ENCODE results near the gene NTMT1. TPM values are rescaled to one million over a fixed set of nuclear protein-coding genes. Genes with fewer than 3 reads are reported as not detected.

NTMT1 gene
- polyA plus RNA-seq, 3 donors, result 16.0 to 43.9 (median 28.2) TPM

GRCh38 chr9:129676287-129676686 lies 50.3 kb downstream of the NTMT1 start:
- peaks cover 12 to 22% (median 18%) of the 10 kb centered on the region in 3 donors for H3K27me3 Mint-ChIP-seq (ENCODE audit: low read depth in 3 of 3)
- no peak for DNase-seq
- Histone ChIP-seq H4K20me1 (ENCODE audit: insufficient read depth, low read length) (no peaks in the 10 kb centered on the region), H3K9ac (ENCODE audit: insufficient read depth, low read length, poor library complexity, severe bottlenecking) (no peak overlapping the region), H3K9me3 (replicated peaks in 1 of 2; ENCODE audit: control insufficient read depth in 1 of 2, insufficient read depth in 1 of 2, low read length in 2 of 2) (no peaks in the 10 kb centered on the region), H3K27me3 (ENCODE audit: control insufficient read depth in 2 of 2, insufficient read depth in 2 of 2, low read length in 2 of 2) (no peaks in the 10 kb centered on the region), H3K79me2 (ENCODE audit: insufficient read depth, low read length) (no peaks in the 10 kb centered on the region), H3K4me1 (ENCODE audit: control insufficient read depth in 1 of 2, insufficient read depth in 2 of 2, low read length in 2 of 2) (no peaks in the 10 kb centered on the region), H2AFZ (ENCODE audit: insufficient read depth, low read depth, low read length, poor library complexity, severe bottlenecking) (no peak overlapping the region), H3K4me2 (replicated peaks; ENCODE audit: extremely low read depth, low read length, poor library complexity, severe bottlenecking) (no peak overlapping the region), H3K36me3 (replicated peaks in 1 of 2; ENCODE audit: control insufficient read depth in 1 of 2, insufficient read depth in 2 of 2, low read length in 2 of 2) (no peaks in the 10 kb centered on the region), H3K27ac (ENCODE audit: low read depth in 1 of 2, low read length in 2 of 2) (no peak overlapping the region), H3K4me3 (replicated peaks in 1 of 3; ENCODE audit: low read depth in 2 of 3, low read length in 3 of 3) (no peak overlapping the region)
- intact Hi-C loops (cut with micrococcal nuclease), result no loop called here
- H3K4me3 Mint-ChIP-seq, result peak overlapping the region in 1 of 2 donors; percentile 35
- H3K9me3 Mint-ChIP-seq, result peaks cover 0 to 3% (median 0%) of the 10 kb centered on the region in 7 donors
- TF ChIP-seq CTCF (IDR thresholded peaks at IDR 0.05), result no peak
- H3K27ac Mint-ChIP-seq, result no peak overlapping the region
- WGBS (ENCODE audit: insufficient coverage), result 89% methylated on average over 4 of the region's 4 CpGs
- no peaks in the 10 kb centered on the region for H3K36me3 Mint-ChIP-seq
- no peaks in the 10 kb centered on the region for H3K4me1 Mint-ChIP-seq

GRCh38 chr9:129676975-129677374 lies 51.0 kb downstream of the NTMT1 start:
- intact Hi-C loops (cut with micrococcal nuclease), result no loop called here
- 95% methylated on average over 9 of the region's 12 CpGs for WGBS (ENCODE audit: insufficient coverage)
- Histone ChIP-seq H3K79me2 (ENCODE audit: insufficient read depth, low read length) (no peaks in the 10 kb centered on the region), H3K9ac (ENCODE audit: insufficient read depth, low read length, poor library complexity, severe bottlenecking) (no peak overlapping the region), H2AFZ (ENCODE audit: insufficient read depth, low read depth, low read length, poor library complexity, severe bottlenecking) (no peak overlapping the region), H3K27ac (ENCODE audit: low read depth in 1 of 2, low read length in 2 of 2) (no peak overlapping the region), H3K9me3 (replicated peaks in 1 of 2; ENCODE audit: control insufficient read depth in 1 of 2, insufficient read depth in 1 of 2, low read length in 2 of 2) (no peaks in the 10 kb centered on the region), H3K4me1 (ENCODE audit: control insufficient read depth in 1 of 2, insufficient read depth in 2 of 2, low read length in 2 of 2) (no peaks in the 10 kb centered on the region), H3K36me3 (replicated peaks in 1 of 2; ENCODE audit: control insufficient read depth in 1 of 2, insufficient read depth in 2 of 2, low read length in 2 of 2) (no peaks in the 10 kb centered on the region), H4K20me1 (ENCODE audit: insufficient read depth, low read length) (no peaks in the 10 kb centered on the region), H3K4me2 (replicated peaks; ENCODE audit: extremely low read depth, low read length, poor library complexity, severe bottlenecking) (no peak overlapping the region), H3K4me3 (replicated peaks in 1 of 3; ENCODE audit: low read depth in 2 of 3, low read length in 3 of 3) (no peak overlapping the region), H3K27me3 (ENCODE audit: control insufficient read depth in 2 of 2, insufficient read depth in 2 of 2, low read length in 2 of 2) (no peaks in the 10 kb centered on the region)
- Mint-ChIP-seq H3K4me1 (no peaks in the 10 kb centered on the region), H3K4me3 (no peak overlapping the region), H3K27ac (no peak overlapping the region), H3K27me3 (ENCODE audit: low read depth in 3 of 3) (peaks cover 10 to 20% (median 18%) of the 10 kb centered on the region in 3 donors), H3K36me3 (no peaks in the 10 kb centered on the region), H3K9me3 (peaks cover 0 to 3% (median 0%) of the 10 kb centered on the region in 7 donors)
- TF ChIP-seq CTCF (IDR thresholded peaks at IDR 0.05), result no peak
- DNase-seq, result no peak
